ENCODE results near the gene WDFY3.

DNA sequence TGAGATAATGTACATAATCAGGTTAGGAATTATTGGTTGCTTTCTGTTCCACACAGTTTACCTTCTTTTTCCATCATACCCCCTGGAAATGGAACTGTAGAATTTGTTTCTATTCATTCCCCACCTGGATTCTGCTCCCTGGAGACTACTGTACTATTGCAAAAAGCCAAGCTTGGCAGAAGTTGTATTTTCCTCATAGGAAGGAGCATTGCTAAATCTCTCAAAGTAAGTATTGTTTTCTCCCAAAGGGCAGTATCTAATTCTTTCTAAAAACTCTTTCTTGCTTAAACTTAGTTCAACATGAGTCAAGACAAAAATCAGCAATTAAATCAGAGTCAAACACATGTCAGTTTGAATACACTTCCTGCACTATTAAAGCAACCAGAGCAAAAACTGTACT is 247.4 kb downstream of the WDFY3 start:
- TF ChIP-seq, protein P1, sequence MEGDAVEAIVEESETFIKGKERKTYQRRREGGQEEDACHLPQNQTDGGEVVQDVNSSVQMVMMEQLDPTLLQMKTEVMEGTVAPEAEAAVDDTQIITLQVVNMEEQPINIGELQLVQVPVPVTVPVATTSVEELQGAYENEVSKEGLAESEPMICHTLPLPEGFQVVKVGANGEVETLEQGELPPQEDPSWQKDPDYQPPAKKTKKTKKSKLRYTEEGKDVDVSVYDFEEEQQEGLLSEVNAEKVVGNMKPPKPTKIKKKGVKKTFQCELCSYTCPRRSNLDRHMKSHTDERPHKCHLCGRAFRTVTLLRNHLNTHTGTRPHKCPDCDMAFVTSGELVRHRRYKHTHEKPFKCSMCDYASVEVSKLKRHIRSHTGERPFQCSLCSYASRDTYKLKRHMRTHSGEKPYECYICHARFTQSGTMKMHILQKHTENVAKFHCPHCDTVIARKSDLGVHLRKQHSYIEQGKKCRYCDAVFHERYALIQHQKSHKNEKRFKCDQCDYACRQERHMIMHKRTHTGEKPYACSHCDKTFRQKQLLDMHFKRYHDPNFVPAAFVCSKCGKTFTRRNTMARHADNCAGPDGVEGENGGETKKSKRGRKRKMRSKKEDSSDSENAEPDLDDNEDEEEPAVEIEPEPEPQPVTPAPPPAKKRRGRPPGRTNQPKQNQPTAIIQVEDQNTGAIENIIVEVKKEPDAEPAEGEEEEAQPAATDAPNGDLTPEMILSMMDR (IDR thresholded peaks at IDR 0.05): no peak
- TF ChIP-seq EZH2 (IDR thresholded peaks at IDR 0.05) (no peak), EZH2phosphoT487 (IDR thresholded peaks at IDR 0.05) (no peak)
